DOHH2 (cell line): ENCODE measurements around the gene ZNF22.

Source experiments
- H3F3A ChIP-seq: fragments of 200-600 bp; sonication (generic), shearing (Covaris generic); 2 replicates; pipeline ENCODE4 v1.6.0; 2016; ENCODE audit warnings: antibody characterized with exemption, mild to moderate bottlenecking; ENCODE audit not compliant: control insufficient read depth, insufficient read depth
- H3K27ac ChIP-seq: fragments of 200-600 bp; sonication (generic); 2 replicates; pipeline ENCODE4 v1.5.1; 2014; ENCODE audit warnings: low read depth, mild to moderate bottlenecking, low read length, moderate library complexity
- H3K27me3 ChIP-seq: fragments of 200-600 bp; sonication (generic); 2 replicates; pipeline ENCODE4 v1.6.1; 2014; ENCODE audit warnings: mild to moderate bottlenecking, low read length, mixed read lengths; ENCODE audit not compliant: control insufficient read depth
- H3K36me3 ChIP-seq: fragments of 200-600 bp; sonication (generic); 2 replicates; pipeline ENCODE4 v1.6.1; 2014; ENCODE audit warnings: mild to moderate bottlenecking, low read length, moderate library complexity, mixed read lengths; ENCODE audit not compliant: control insufficient read depth
- H3K4me1 ChIP-seq: fragments of 200-600 bp; sonication (generic); 2 replicates; pipeline ENCODE4 v1.6.1; 2014; ENCODE audit warnings: mild to moderate bottlenecking, low read length, mixed read lengths; ENCODE audit not compliant: control insufficient read depth
- H3K4me2 ChIP-seq: fragments of 200-600 bp; sonication (generic); 2 replicates; pipeline ENCODE4 v1.6.0; 2014; ENCODE audit warnings: mild to moderate bottlenecking, low read length, moderate library complexity
- H3K4me3 ChIP-seq: fragments of 200-600 bp; sonication (generic); 2 replicates; pipeline ENCODE4 v1.5.1; 2014; ENCODE audit warnings: mild to moderate bottlenecking, low read length, mixed read lengths
- H3K79me2 ChIP-seq: fragments of 200-600 bp; sonication (generic); 2 replicates; pipeline ENCODE4 v1.6.1; 2014; ENCODE audit warnings: mild to moderate bottlenecking, low read length, mixed read lengths; ENCODE audit not compliant: control insufficient read depth
- H3K9me2 ChIP-seq: fragments of 200-600 bp; sonication (generic); replicated peaks from 2 replicates; pipeline ENCODE4 v1.6.1; 2014; ENCODE audit warnings: mild to moderate bottlenecking, low read length, mixed read lengths; ENCODE audit not compliant: control insufficient read depth
- H3K9me3 ChIP-seq: fragments of 200-600 bp; sonication (generic); 2 replicates; pipeline ENCODE4 v1.6.1; 2014; ENCODE audit warnings: antibody characterized with exemption, low read length, mixed read lengths; ENCODE audit not compliant: control insufficient read depth, insufficient read depth
- H4K20me1 ChIP-seq: fragments of 200-600 bp; sonication (generic); 2 replicates; pipeline ENCODE4 v1.6.0; 2014; ENCODE audit warnings: low read depth, mild to moderate bottlenecking, antibody characterized with exemption, low read length, moderate library complexity; ENCODE audit not compliant: control insufficient read depth, insufficient read depth
- CTCF ChIP-seq: fragments of 200-600 bp; sonication (generic); IDR thresholded peaks from one replicate; pipeline ENCODE4 v1.5.1; 2014; ENCODE audit warnings: antibody characterized with exemption, mild to moderate bottlenecking, low read depth, low read length; ENCODE audit not compliant: poor library complexity, severe bottlenecking
- EZH2phosphoT487 ChIP-seq: fragments of 200-600 bp; sonication (generic); IDR thresholded peaks from 2 replicates; pipeline ENCODE4 v1.6.1; 2017; ENCODE audit warnings: borderline replicate concordance, mild to moderate bottlenecking, antibody characterized with exemption, low read length, moderate library complexity, mixed read lengths

Gene ZNF22

DNA sequence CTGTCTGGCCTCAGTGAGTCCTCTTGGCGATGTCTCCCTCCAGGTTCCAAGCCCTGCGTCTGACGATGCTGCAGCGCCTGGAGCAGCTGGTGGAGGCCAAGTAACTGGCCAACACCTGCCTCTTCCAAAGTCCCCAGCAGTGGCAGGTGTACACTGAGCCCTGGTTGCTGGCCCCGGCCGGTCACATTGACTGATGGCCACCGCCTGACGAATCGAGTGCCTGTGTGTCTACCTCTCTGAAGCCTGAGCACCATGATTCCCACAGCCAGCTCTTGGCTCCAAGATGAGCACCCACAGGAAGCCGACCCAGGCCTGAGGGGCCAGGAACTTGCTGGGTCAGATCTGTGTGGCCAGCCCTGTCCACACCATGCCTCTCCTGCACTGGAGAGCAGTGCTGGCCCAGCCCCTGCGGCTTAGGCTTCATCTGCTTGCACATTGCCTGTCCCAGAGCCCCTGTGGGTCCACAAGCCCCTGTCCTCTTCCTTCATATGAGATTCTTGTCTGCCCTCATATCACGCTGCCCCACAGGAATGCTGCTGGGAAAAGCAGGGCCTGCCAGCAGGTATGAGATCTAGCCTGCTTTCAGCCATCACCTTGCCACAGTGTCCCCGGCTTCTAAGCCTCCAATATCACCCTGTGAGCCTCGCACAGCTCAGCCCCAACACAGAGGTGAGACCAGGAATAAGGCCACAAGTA is 7.3 kb upstream of the ZNF22 start:
- no peaks in the 10 kb centered on the region for H4K20me1 ChIP-seq
- TF ChIP-seq CTCF = no peak
- no peak overlapping the region for H3K4me3 ChIP-seq
- no peaks in the 10 kb centered on the region for H3K9me2 ChIP-seq
- H3K79me2 ChIP-seq = no peaks in the 10 kb centered on the region
- no peaks in the 10 kb centered on the region for H3F3A ChIP-seq
- H3K9me3 ChIP-seq = no peaks in the 10 kb centered on the region
- no peak overlapping the region for H3K27ac ChIP-seq
- H3K4me2 ChIP-seq = no peak overlapping the region
- H3K36me3 ChIP-seq = no peaks in the 10 kb centered on the region
- H3K4me1 ChIP-seq = peaks cover 6% of the 10 kb centered on the region; the same call in 1 of the 2 replicates
- H3K27me3 ChIP-seq = no peaks in the 10 kb centered on the region

DNA sequence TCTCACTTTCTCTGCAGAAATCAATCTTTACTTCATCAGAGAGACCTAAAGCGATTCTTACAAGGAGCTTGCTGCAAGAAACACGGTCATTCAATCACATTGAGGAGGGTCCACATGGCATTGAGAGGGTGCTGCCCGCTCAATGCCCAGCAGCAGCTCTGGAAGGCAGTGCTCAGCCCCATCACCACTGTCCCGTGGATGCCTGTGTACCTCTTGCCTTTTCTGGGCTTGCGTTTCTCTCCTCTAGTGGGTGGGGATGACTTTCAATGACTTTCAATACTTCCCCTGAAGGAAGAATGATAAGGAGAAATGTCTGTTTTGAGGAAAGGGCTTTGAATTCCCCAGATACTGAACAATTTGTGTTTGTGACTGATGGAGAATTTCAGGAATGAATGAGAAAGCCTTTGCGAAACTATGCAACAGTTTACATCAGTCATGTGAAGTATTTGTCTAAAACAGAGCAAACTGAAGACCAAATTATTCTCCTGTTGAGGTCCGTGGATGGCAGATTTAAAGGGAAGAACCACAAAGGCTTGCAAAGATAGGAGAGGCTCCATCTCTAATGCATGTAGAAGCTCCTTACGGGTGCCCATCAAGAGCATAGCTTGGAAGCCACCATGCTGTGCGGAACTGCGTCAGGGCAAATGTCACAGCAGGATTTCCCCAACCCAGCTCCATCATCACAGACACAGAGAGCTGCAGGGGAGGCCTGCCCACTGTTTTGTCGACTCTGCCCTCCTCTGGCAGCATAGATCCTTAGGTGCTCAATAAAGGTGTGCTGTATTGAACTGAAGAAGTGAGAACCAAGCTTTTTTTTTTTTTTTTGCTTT is 6.6 kb upstream of the ZNF22 start:
- Histone ChIP-seq H3K9me3 (no peaks in the 10 kb centered on the region), H3K4me1 (peaks cover 6% of the 10 kb centered on the region; the same call in 1 of the 2 replicates), H3F3A (no peaks in the 10 kb centered on the region), H3K36me3 (no peaks in the 10 kb centered on the region), H3K79me2 (no peaks in the 10 kb centered on the region), H3K27me3 (no peaks in the 10 kb centered on the region), H3K9me2 (no peaks in the 10 kb centered on the region), H3K27ac (no peak overlapping the region), H3K4me3 (no peak overlapping the region), H4K20me1 (no peaks in the 10 kb centered on the region), H3K4me2 (no peak overlapping the region)
- no peak for TF ChIP-seq EZH2phosphoT487
- no peak for TF ChIP-seq CTCF

- no peaks in the 10 kb centered on the region for H4K20me1 ChIP-seq
- no peak overlapping the region for H3K4me2 ChIP-seq
- H3K27ac ChIP-seq = no peak overlapping the region
- H3K36me3 ChIP-seq = no peaks in the 10 kb centered on the region
- H3K4me3 ChIP-seq = no peak overlapping the region
- H3K27me3 ChIP-seq = no peaks in the 10 kb centered on the region
- H3K79me2 ChIP-seq = peaks cover 1% of the 10 kb centered on the region
- H3F3A ChIP-seq = no peaks in the 10 kb centered on the region
- H3K4me1 ChIP-seq = peaks cover 10% of the 10 kb centered on the region
- H3K9me3 ChIP-seq = no peaks in the 10 kb centered on the region
- no peaks in the 10 kb centered on the region for H3K9me2 ChIP-seq
- no peak for TF ChIP-seq EZH2phosphoT487
These were observed 5.8 kb upstream of the ZNF22 start for GRCh38 chr10:44994752-44995530.
